NB4 (cell line): ENCODE data around the gene PRELID2.

Source experiments
- DNase-seq: peaks from one replicate; pipeline ENCODE4 v3.0.0; 2010; ENCODE audit warnings: low read depth
- H3K4me3 ChIP-seq: one replicate; pipeline ENCODE4 v1.5.1; 2011; ENCODE audit warnings: mild to moderate bottlenecking, low read depth, low read length, moderate library complexity
- MYC ChIP-seq: IDR thresholded peaks from 2 replicates; pipeline ENCODE4 v1.6.1; 2011; ENCODE audit warnings: low read depth, low read length
- POLR2A ChIP-seq: IDR thresholded peaks from 2 replicates; pipeline ENCODE4 v1.6.1; 2011; ENCODE audit warnings: mild to moderate bottlenecking; ENCODE audit not compliant: insufficient read length; ENCODE audit errors: extremely low read depth
- TF ChIP-seq, protein P1 (sequence below): IDR thresholded peaks from 2 replicates; pipeline ENCODE4 v1.6.1; 2011; ENCODE audit warnings: low read depth, low read length
- TF ChIP-seq, protein P2 (sequence below): IDR thresholded peaks from one replicate; pipeline ENCODE4 v1.5.1; 2012; ENCODE audit warnings: low read depth, low read length

PRELID2 gene

DNA sequence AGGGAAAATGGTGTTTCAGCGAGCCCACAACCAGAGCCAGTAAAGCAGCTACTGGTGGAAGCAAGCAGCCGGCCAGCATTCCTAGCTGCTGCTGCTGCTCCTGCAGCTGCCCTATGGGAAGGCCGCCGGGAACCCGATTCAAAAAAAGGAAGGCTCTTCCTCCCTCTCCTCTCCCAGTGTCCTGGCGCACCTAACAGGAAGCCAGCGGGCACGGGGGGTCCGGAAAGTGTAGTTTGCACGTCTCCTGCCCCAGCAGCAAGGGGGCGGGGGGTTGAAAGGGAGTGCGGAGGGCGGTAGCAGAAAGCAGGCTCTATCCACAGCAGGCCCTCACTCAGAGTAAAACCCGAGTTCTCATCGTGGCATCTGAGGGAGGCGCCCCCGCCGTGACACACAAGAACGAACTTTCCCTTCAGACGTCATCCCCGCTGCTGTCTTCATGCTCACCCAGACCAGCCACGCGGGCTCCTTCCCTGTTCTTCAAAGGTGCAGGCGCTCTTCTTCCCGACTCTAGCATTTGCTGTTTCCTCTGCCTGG, 21.2 kb upstream of the PRELID2 start:
- no peak for DNase-seq
- TF ChIP-seq, protein P1, sequence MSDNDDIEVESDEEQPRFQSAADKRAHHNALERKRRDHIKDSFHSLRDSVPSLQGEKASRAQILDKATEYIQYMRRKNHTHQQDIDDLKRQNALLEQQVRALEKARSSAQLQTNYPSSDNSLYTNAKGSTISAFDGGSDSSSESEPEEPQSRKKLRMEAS: no peak
- TF ChIP-seq MYC (no peak), POLR2A (no peak)
- TF ChIP-seq, protein P2, sequence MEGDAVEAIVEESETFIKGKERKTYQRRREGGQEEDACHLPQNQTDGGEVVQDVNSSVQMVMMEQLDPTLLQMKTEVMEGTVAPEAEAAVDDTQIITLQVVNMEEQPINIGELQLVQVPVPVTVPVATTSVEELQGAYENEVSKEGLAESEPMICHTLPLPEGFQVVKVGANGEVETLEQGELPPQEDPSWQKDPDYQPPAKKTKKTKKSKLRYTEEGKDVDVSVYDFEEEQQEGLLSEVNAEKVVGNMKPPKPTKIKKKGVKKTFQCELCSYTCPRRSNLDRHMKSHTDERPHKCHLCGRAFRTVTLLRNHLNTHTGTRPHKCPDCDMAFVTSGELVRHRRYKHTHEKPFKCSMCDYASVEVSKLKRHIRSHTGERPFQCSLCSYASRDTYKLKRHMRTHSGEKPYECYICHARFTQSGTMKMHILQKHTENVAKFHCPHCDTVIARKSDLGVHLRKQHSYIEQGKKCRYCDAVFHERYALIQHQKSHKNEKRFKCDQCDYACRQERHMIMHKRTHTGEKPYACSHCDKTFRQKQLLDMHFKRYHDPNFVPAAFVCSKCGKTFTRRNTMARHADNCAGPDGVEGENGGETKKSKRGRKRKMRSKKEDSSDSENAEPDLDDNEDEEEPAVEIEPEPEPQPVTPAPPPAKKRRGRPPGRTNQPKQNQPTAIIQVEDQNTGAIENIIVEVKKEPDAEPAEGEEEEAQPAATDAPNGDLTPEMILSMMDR: no peak
- no peak overlapping the region for H3K4me3 ChIP-seq

DNA sequence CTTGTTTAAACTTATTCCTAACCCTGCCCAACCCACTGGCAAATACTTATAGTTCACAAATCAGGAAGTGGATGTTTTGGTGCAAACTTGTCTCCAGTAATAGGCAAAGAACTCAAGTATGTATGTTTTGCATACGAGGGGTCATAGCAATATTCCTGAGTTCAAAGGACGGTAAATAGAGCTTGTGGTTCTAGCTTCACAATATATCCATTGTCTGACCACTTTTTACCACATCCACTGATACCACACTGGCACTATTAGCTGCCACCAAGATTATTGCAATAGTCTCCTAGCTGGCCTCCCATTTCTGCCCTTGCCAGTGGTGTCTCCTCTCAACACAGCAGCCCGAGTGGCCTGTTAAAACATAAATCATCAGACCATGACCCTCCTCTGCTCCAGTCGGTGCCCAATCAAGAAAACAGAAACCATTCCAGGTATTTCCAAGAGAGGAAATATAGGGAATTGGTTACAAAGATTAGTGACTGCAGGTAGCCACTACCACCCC, 20.7 kb upstream of the PRELID2 start:
- DNase-seq: peak; percentile 43
- no peak for TF ChIP-seq MYC
- TF ChIP-seq, protein P2: no peak
- no peak overlapping the region for H3K4me3 ChIP-seq

DNA sequence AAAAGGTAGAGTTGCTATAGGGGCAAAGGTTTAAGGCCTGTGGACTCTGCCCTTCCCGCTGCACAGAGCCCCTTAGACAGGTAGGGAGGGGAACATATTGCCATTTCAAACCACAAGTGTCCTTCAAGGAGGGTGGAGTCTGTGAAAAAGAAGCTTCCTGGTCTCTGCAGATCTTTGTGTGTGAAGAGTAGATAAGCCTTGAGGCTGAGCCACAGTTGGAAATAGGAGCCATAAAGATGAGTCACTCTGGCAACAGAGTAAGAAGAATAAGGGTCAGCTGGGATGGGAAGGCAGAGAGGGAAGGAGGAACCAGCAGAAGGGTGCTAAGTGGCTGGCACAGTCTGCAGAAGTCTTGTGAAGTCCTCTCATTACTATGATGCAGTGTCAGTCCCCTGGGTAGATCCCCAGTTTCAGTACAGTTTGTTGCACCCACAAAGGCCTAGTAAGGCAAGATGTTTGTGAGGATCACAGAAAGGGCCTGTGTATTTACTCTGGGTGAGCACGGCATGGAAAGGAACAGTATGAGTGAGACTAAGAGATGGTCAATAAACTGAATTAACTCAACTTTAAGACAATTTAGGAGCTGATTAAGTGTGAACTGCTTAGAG, 19.6 kb upstream of the PRELID2 start:
- TF ChIP-seq, protein P2: no peak
- TF ChIP-seq MYC (no peak), POLR2A (no peak)
- TF ChIP-seq, protein P1: no peak
- H3K4me3 ChIP-seq: no peak overlapping the region
- DNase-seq: peak; percentile 94

DNA sequence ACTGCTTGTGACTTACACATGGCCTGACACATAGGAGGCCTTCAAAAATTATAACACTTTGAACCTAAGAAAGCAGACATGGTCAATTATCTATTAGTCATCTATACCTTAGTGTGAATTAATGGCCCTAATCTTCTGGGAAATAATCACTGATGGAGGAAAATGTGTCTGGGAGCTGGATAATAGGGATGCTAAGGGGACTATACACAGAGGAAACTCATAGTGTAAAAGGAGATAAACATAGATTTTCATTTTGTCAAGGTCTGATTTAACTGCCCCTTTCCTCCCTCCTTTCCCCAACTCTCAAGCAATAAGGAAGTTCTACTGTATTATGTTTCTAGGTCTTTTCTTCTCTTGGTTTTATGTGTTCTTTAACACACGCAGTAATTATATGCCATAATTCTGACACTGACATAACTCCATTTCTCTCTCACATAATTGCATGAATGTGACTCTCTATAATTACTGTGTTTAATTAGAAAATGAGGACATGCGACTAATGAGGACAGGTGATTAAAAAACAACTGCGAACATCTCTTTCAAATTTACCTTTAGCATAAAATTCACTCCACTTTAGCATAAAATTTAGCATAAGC, 18.7 kb upstream of the PRELID2 start:
- no peak for DNase-seq
- no peak overlapping the region for H3K4me3 ChIP-seq
- TF ChIP-seq, protein P2: no peak
- no peak for TF ChIP-seq MYC
- TF ChIP-seq, protein P1: no peak
- no peak for TF ChIP-seq POLR2A

DNA sequence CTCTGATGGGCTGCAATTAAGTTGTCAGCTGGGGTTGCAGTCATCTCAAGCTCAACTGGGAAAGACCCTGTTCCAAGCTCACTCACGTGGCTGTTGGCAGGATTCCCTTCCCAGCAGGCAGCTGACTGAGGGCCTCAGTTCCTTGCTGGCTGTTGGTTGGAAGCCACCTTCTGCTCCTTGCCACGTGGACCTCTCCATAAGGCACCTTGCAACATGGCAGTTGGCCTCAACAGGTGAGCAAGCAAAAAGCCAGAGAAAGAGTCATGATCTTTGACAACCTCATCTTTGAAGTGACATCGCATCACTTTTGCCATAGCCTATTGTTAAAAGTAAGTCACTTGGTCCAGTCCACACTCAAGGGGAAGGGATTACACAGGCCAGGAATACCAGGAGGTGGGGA, 17.8 kb upstream of the PRELID2 start:
- DNase-seq: no peak
- H3K4me3 ChIP-seq: no peak overlapping the region
- TF ChIP-seq, protein P2: no peak
- TF ChIP-seq, protein P1: no peak
- TF ChIP-seq MYC (no peak), POLR2A (no peak)
